ENCODE data around the gene LPIN2.

DNA sequence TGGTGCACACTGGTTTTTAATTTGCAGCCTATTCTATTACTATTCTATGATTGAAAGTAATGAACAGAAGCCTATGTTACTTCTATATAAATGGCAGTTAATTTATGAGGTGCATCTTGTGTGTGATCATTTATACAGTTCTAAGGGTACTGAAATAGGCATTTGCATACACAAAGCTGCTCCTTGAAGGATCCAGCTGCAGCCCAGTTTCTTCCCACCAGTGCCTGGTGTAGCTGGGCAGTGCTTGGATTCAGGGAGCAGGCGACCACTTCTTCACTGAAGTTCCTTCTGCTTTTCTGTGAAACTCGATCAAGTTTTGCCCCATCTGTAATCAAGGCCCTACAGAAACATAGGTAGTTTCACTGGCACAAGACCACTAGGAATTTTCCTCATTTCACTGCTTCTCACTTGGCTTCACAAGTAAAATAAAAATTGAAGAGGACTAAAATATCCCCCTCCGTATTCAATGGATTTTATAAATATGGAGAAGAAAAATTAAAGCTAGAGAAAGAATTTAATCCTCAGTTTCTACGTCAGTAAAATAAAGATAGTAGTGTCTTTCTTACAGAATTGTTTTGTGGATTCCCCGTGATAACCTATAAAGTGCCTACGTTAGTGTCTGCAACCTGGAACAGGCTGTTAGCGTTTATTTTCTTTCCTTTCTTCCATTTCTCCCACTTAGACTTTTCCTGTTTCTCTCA is 1.7 kb upstream of the LPIN2 start:
- TF ChIP-seq, protein P1, sequence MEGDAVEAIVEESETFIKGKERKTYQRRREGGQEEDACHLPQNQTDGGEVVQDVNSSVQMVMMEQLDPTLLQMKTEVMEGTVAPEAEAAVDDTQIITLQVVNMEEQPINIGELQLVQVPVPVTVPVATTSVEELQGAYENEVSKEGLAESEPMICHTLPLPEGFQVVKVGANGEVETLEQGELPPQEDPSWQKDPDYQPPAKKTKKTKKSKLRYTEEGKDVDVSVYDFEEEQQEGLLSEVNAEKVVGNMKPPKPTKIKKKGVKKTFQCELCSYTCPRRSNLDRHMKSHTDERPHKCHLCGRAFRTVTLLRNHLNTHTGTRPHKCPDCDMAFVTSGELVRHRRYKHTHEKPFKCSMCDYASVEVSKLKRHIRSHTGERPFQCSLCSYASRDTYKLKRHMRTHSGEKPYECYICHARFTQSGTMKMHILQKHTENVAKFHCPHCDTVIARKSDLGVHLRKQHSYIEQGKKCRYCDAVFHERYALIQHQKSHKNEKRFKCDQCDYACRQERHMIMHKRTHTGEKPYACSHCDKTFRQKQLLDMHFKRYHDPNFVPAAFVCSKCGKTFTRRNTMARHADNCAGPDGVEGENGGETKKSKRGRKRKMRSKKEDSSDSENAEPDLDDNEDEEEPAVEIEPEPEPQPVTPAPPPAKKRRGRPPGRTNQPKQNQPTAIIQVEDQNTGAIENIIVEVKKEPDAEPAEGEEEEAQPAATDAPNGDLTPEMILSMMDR (IDR thresholded peaks at IDR 0.05 in 8 of 11, conservative IDR thresholded peaks at IDR 0.05 in 3 of 11): no peak
- TF ChIP-seq POLR2A (IDR thresholded peaks at IDR 0.05) (no peak), POLR2AphosphoS5 (IDR thresholded peaks at IDR 0.05) (no peak)

Measured in spleen (tissue), 7 donors.